GM23338 (cell line): Measurements from ENCODE around the gene MLX. TPM values are rescaled to one million over a fixed set of nuclear protein-coding genes. Genes with fewer than 3 reads are reported as not detected.
A peak's percentile ranks its signal among the peaks of the same experiment; 100 is the strongest.

Experiments used
- ATAC-seq: fragments of 200-7000 bp; cut with Tn5 transposase; 3 replicates; pipeline ENCODE4 v1.9.1; 2020
- DNase-seq: peaks from one replicate; pipeline ENCODE4 v3.0.0-alpha.2; 2015; ENCODE audit warnings: low spot score
- H2AFZ ChIP-seq: fragments of 200-600 bp; sonication (generic); 2 replicates; pipeline ENCODE4 v1.8.0; 2016; ENCODE audit warnings: antibody characterized with exemption, mild to moderate bottlenecking, moderate library complexity
- H3F3A ChIP-seq: fragments of 200-600 bp; sonication (generic); replicated peaks from 2 replicates; pipeline ENCODE4 v1.8.0; 2017; ENCODE audit warnings: antibody characterized with exemption, mixed run types, low read depth
- H3K27ac ChIP-seq: fragments of 200-600 bp; sonication (generic); 2 replicates; pipeline ENCODE4 v1.6.1; 2016; ENCODE audit warnings: low read depth
- H3K27me3 ChIP-seq: fragments of 200-600 bp; sonication (generic); 2 replicates; pipeline ENCODE4 v1.8.0; 2016; ENCODE audit warnings: mild to moderate bottlenecking, mixed run types, moderate library complexity; ENCODE audit not compliant: insufficient read depth
- H3K36me3 ChIP-seq: fragments of 200-600 bp; sonication (generic); 2 replicates; pipeline ENCODE4 v1.8.0; 2016; ENCODE audit warnings: mild to moderate bottlenecking; ENCODE audit not compliant: insufficient read depth
- H3K4me1 ChIP-seq: fragments of 200-600 bp; sonication (generic); 2 replicates; pipeline ENCODE4 v1.8.0; 2016; ENCODE audit warnings: mild to moderate bottlenecking, moderate library complexity; ENCODE audit not compliant: insufficient read depth
- H3K4me2 ChIP-seq: fragments of 200-600 bp; sonication (generic); 2 replicates; pipeline ENCODE4 v1.7.1; 2017; ENCODE audit warnings: mixed run types
- H3K4me3 ChIP-seq: fragments of 200-600 bp; sonication (generic); 2 replicates; pipeline ENCODE4 v1.6.1; 2016; ENCODE audit warnings: mixed run types
- H3K79me2 ChIP-seq: fragments of 200-600 bp; sonication (generic); replicated peaks from 2 replicates; pipeline ENCODE4 v1.8.0; 2017; ENCODE audit warnings: mild to moderate bottlenecking; ENCODE audit not compliant: insufficient read depth
- H3K9me2 ChIP-seq: fragments of 200-600 bp; sonication (generic); 2 replicates; pipeline ENCODE4 v1.8.0; 2017; ENCODE audit not compliant: insufficient read depth
- H4K20me1 ChIP-seq: fragments of 200-600 bp; sonication (generic); replicated peaks from 2 replicates; pipeline ENCODE4 v1.8.0; 2017; ENCODE audit warnings: mild to moderate bottlenecking; ENCODE audit not compliant: insufficient read depth
- H3K27ac Mint-ChIP-seq: 2 replicates; pipeline ENCODE4 v1.8.0; 2020; ENCODE audit warnings: inconsistent platforms, mild to moderate bottlenecking, moderate library complexity, mixed read lengths
- H3K27me3 Mint-ChIP-seq: 3 replicates; pipeline ENCODE4 v1.8.0; 2022; ENCODE audit warnings: low read depth, mild to moderate bottlenecking, moderate library complexity, mixed read lengths, inconsistent platforms; ENCODE audit not compliant: insufficient read depth, poor library complexity
- H3K36me3 Mint-ChIP-seq: 3 replicates; pipeline ENCODE4 v1.8.0; 2021; ENCODE audit warnings: low read depth, mild to moderate bottlenecking, inconsistent platforms, moderate library complexity, mixed read lengths
- H3K4me1 Mint-ChIP-seq: 3 replicates; pipeline ENCODE4 v1.8.0; 2020; ENCODE audit warnings: mild to moderate bottlenecking, inconsistent platforms, mixed read lengths
- H3K4me3 Mint-ChIP-seq: 3 replicates; pipeline ENCODE4 v1.8.0; 2021; ENCODE audit warnings: moderate library complexity, mild to moderate bottlenecking, inconsistent platforms, mixed read lengths
- H3K9me3 Mint-ChIP-seq: 3 replicates; pipeline ENCODE4 v1.8.0; 2020; ENCODE audit warnings: moderate library complexity, mild to moderate bottlenecking, inconsistent platforms, mixed read lengths
- EZH2phosphoT487 ChIP-seq: fragments of 200-600 bp; sonication (generic); IDR thresholded peaks from one replicate; pipeline ENCODE4 v1.8.1; 2018; ENCODE audit warnings: antibody characterized with exemption; ENCODE audit not compliant: unreplicated experiment
- JUNB ChIP-seq: IDR thresholded peaks from one replicate; pipeline ENCODE4 v1.6.1; 2016; ENCODE audit warnings: antibody characterized with exemption; ENCODE audit not compliant: unreplicated experiment
- NANOG ChIP-seq: IDR thresholded peaks from 2 replicates; pipeline ENCODE4 v1.6.1; 2016; ENCODE audit warnings: antibody characterized with exemption, borderline replicate concordance
- POLR2AphosphoS5 ChIP-seq: IDR thresholded peaks from 2 replicates; pipeline ENCODE4 v1.6.1; 2016; ENCODE audit warnings: antibody characterized with exemption, low read depth
- ZNF114 ChIP-seq: fragments of 250-450 bp; sonication (Bioruptor Pico); IDR thresholded peaks from 2 replicates; pipeline ENCODE4 v1.5.0; 2020; ENCODE audit warnings: mild to moderate bottlenecking, moderate library complexity
- ZNF331 ChIP-seq: fragments of 250-450 bp; sonication (Bioruptor Pico); IDR thresholded peaks from 2 replicates; pipeline ENCODE4 v1.5.0; 2020; ENCODE audit warnings: low read depth, mild to moderate bottlenecking, moderate library complexity
- ZNF462 ChIP-seq: fragments of 250-450 bp; sonication (Bioruptor Pico); IDR thresholded peaks from 2 replicates; pipeline ENCODE4 v1.5.0; 2020; ENCODE audit warnings: mild to moderate bottlenecking, moderate library complexity
- polyA plus RNA-seq: library from polyadenylated mRNA; unstranded; fragments of >200 nt; fragmentation: Nextera tagmentation; extraction: Ambion mirVana; gene quantifications from 2 replicates; pipeline ENCODE4 v1.2.1, GENCODE V29; 2016
- total RNA-seq: library from RNA; depleted of rRNA; stranded (reverse); fragments of >200 nt; shearing (Covaris generic); gene quantifications from 2 replicates; pipeline ENCODE4 v1.2.3, GENCODE V29; 2014

MLX gene
- total and polyA plus RNA-seq, 2 experiments from 2014 or later = 33.2 to 34.1 TPM

GRCh38 chr17:42562388-42563142 is 4.3 kb upstream of the MLX start (continued):
- TF ChIP-seq ZNF462 = no peak

DNA sequence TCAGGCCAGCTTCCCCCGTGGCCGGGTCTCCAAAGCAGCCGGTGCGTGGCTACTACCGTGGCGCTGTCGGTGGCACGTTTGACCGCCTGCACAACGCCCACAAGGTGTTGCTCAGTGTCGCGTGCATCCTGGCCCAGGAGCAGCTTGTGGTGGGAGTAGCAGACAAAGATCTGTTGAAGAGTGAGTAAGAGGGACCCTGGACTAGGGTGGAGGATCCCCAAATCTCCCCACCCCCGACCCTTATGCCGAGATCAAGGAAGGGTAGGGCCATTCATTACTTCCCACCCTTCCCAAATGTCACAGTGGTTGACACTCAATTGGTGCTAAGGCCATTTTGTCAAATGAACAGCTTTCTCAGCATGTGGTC is 3.8 kb upstream of the MLX start:
- no peaks in the 10 kb centered on the region for H4K20me1 ChIP-seq
- Mint-ChIP-seq H3K9me3 (no peaks in the 10 kb centered on the region), H3K4me1 (peaks cover 24% of the 10 kb centered on the region), H3K36me3 (peaks cover 32% of the 10 kb centered on the region), H3K4me3 (peak overlapping the region; percentile 96), H3K27ac (no peak overlapping the region), H3K27me3 (peaks cover 15% of the 10 kb centered on the region)
- H2AFZ ChIP-seq = no peak overlapping the region
- DNase-seq = no peak
- no peaks in the 10 kb centered on the region for H3K36me3 ChIP-seq
- ATAC-seq = no peak
- peaks cover 26% of the 10 kb centered on the region for H3K79me2 ChIP-seq
- peaks cover 19% of the 10 kb centered on the region for H3K4me1 ChIP-seq
- TF ChIP-seq ZNF114 (CRISPR knock-in tag) = no peak
- TF ChIP-seq NANOG = no peak
- no peak for TF ChIP-seq ZNF462
- no peak for TF ChIP-seq ZNF331 (CRISPR knock-in tag)
- no peak for TF ChIP-seq EZH2phosphoT487
- TF ChIP-seq JUNB = no peak
- TF ChIP-seq POLR2AphosphoS5 = no peak
- H3K27ac ChIP-seq = no peak overlapping the region
- H3K9me2 ChIP-seq = no peaks in the 10 kb centered on the region
- peak overlapping the region; percentile 81 for H3K4me2 ChIP-seq
- peak overlapping the region; percentile 84 for H3K4me3 ChIP-seq
- no peaks in the 10 kb centered on the region for H3K27me3 ChIP-seq
- peaks cover 24% of the 10 kb centered on the region for H3F3A ChIP-seq
